NCI-H2227 (cell line): ENCODE data around the gene KCNH2.
A peak's percentile ranks its signal among the peaks of the same experiment; 100 is the strongest.

ENCODE experiments used
- DNase-seq: peaks from one replicate; lab custom pipeline; 2025; ENCODE audit not compliant: unreplicated experiment; lab: John Stamatoyannopoulos, UW

Gene KCNH2

DNA sequence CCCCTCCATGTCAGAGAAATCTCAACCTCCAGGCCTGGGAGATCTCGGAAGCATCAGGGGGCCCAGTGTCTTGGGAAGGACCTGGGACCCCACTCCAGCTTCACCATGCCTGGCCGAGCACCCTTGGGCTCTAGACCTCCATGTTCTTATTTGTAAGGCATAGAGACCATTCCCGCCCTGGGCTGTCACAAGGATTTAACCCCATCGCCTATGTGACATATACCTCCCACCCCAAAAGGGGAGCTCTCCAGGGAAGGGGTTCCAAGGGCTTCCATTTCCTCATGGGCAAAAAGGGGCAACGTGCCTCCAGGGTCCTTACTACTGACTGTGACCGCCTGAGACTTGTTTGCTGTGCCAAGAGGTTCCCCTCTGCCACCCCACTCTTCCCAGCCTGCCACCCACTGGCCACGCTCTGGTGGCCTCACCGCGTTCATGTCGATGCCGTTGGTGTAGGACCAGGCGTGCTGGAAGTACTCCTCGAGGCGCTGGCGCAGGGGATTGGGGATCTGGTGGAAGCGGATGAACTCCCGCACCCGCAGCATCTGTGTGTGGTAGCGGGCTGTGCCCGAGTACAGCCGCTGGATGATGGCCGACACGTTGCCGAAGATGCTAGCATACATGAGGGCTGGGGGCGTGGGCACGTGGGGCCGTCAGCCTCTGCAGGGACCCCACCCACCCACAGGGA lies 27.5 kb downstream of the KCNH2 start:
- DNase-seq: no peak

DNA sequence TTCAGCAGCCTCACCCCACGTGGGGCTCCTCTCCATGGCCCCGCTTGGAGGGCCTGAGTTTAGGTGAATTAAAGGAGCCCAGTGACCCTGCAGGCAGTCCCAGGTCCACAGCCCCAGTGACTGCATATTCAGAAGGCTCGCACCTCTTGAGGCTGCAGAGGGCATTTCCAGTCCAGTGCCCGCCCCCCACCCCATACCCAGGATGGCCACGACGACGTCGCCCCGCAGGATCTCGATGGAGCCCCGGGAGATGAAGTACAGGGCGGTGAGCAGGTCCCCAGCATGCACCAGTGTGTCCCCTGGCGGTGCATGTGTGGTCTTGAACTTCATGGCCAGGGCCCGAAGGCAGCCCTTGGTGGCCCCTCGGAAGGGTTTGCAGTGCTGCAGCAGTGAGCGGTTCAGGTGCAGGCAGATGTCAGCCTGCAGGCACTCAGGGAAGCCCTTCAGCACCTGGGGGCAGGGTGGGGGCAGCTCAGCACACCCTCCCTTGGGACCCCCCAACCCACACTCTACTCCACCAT lies 28.1 kb downstream of the KCNH2 start:
- DNase-seq: no peak

DNA sequence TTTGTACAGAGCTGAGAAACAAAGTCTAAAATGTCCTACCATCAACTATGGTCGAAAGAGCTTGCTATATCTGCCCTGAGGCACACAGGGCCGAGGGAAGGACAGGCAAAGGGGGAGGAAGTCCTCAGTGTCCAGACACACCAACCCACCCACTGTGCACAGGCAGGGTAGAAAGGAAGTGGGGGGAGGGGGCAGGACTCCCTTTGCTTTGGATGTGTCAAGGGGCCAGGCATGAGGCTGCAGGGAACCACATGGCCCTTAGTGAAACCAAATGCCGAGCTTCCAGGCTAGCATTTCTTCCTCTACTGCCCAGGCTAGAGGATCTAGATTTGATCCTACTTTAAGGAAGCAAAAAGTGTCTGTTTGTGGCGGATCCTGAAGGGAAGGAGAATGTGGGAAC lies 28.6 kb downstream of the KCNH2 start:
- DNase-seq: no peak

DNA sequence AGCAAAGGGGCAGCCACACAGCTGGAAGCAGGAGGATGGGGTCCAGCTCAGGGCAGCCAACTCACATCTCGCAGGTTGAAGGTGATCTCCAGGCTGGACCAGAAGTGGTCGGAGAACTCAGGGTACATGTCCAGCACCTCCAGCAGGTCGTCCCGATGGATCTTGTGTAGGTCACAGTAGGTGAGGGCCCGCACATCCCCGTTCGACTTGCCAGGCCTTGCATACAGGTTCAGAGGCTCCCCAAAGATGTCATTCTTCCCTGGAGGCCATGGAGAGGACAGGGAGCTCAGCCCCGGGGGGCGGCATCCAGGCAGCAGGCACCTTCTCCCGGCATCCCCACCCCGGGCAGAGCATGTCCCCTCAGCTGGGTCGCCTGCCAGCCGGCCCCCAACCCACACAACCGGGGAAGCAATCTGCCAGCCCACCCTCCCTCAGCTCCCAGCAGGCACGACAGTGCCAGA lies 29.3 kb downstream of the KCNH2 start:
- DNase-seq: no peak

DNA sequence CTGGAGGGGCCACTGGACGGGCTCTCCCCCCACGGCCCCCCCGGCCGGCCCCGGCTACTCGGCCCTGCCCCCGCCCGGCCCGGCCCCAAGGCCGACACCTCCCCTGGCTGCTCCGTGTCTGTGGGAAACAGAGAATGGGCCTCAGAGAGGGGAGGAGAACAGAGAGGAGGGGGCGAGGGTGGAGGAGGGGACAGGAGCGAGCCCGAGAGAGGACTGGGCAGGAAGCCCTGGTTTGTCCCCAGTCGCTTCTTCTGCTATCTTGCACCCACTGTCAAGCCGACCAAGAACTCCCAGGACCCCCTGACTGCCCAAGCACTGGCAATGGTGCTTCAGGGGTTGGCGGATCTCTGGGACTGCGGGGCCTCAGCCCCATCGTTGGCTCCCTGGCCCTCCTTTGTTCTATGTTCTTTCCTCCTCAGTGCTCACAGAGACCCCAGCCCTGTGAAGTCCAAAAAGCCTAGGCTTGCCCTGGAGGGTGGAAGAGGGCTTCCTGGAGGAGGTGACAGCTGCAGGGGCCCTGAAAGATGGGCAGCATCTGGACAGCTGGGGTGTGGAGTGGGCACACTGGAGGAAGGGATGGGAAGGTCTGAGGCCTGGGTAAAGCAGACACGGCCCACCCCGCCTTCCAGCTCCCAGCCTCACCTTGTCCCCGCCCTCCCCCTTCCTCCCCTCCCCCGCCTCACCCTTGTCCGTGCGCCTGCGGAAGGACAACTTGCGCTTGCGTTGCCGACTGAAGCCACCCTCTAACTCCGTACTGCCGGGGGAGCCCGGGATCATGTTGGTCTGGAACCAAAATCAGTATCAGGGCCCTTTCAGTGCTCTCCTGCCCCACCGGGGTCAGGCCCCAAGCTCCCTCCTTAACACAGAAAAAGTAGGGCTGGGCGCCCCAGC lies 30.1 kb downstream of the KCNH2 start:
- no peak for DNase-seq

DNA sequence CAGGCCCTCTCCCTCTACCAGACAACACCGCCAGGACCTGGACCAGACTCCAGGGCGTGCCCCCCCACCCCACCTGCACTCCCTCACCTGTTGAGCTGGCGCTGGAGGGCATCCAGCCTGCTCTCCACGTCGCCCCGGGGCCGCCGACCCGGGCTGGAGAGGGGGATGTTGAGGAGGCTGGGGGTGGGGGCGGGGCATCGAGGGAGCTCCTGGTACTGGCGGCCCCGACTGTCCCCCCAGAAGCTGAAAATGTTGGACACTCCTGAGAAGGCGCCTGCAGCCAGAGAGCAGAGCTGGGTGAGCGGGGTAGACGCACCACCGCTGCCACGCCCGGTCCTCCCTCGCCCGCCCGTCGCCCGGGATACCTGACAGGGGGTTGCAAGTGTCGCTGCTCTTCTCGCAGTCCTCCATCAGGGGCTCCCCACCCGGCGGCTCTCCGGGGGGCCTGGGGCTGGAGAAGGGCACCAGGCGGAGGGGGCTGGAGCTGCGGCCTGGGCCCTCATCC lies 30.8 kb downstream of the KCNH2 start:
- no peak for DNase-seq

DNA sequence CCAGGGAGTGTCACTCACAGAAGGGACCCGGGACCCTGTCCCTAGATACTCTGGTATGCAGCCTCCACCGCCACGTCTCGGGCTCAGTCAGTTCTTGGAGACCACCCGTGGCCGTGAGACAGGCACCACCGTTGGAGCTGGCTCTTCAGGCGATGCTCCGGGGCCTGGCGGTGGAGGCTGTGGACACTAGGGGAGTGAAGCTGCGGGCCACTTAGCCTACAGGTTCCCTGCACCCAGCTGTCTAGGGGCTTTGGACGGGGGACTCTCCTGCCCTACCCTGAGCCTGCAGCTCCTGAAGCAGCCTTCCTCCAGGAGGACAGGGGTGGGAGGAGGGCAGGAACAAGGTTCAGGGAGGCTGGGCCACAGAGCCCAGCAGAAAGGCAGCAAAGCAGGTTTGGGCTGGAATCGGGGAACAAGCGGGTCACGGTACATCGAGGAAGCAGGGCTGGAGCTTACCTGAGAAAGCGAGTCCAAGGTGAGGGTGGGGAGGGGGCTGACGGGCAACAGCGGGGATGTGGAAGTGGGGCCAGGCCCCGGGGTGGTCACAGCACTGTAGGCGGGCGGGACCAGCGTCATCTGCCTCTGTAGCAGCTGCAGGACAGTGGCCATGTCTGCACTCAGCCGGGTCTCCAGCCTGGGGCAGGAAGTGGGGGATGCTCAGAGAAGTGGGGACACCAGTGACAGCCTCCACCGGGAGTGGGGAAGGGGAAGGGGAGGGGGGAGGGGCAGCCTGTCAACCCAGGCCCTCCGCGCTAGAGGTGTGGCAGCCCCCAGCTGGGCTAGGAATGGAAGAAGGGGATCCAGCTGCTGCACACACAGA lies 31.5 kb downstream of the KCNH2 start:
- DNase-seq: no peak

DNA sequence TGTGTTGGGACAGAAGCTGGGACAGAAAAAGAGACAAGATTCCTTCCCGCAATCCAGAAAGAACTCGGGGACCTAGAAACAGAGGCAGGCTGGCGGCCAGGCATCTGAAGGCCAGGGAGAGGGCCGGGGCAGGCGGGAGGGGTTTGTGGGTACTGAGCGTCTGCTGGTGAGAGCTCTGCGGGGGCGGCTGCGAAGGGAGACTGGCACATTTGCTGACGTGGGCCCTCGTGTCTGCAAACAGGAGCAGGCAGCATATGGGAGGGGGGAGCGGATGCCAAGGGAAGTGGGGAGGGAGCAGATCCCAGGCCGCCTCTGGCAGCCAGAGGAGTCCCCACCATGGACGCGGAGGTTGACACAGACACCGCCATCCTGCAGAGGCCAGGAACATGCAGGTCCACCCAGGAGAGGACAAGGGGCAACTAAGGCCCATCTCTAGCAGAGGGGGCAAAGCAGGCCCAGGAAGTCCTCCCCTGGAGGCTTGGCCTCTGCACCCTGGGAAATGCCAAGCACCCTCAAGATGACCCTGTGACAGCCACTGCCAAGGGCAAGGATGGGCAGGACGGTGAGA lies 32.2 kb downstream of the KCNH2 start:
- no peak for DNase-seq

DNA sequence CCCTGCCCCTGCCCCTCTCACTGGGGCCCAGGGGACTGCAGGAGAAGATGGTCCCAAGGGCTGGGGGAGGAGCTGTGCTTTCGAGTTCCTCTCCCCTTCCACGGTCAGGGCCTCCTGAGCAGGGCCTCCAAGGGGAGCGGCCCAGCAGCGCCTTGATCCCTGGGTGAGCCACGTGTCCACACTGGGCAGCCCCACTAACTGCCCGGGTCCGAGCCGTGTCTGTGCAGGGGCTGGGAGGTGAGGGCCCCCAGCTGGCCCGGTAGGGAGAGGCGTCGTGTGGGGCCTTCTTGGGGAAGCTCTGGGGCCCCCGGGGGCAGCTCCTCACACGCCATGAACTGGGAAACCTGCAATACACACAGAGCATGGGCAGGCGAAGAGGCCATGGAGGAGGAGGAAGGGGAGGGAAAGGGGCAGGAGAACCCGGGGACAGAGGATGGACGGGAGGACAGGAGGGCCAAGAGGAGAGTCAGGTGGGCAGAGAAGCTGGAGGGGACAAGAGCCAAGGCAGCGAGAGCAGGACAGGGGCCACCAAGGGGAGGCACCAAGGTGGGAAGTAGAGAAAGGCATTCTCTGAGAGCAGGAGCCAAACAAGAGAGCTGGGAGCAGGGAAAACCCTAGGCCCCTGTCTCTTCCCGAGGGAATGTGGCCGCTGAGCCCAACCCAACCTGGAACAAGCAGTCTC lies 32.8 kb downstream of the KCNH2 start:
- DNase-seq: no peak

DNA sequence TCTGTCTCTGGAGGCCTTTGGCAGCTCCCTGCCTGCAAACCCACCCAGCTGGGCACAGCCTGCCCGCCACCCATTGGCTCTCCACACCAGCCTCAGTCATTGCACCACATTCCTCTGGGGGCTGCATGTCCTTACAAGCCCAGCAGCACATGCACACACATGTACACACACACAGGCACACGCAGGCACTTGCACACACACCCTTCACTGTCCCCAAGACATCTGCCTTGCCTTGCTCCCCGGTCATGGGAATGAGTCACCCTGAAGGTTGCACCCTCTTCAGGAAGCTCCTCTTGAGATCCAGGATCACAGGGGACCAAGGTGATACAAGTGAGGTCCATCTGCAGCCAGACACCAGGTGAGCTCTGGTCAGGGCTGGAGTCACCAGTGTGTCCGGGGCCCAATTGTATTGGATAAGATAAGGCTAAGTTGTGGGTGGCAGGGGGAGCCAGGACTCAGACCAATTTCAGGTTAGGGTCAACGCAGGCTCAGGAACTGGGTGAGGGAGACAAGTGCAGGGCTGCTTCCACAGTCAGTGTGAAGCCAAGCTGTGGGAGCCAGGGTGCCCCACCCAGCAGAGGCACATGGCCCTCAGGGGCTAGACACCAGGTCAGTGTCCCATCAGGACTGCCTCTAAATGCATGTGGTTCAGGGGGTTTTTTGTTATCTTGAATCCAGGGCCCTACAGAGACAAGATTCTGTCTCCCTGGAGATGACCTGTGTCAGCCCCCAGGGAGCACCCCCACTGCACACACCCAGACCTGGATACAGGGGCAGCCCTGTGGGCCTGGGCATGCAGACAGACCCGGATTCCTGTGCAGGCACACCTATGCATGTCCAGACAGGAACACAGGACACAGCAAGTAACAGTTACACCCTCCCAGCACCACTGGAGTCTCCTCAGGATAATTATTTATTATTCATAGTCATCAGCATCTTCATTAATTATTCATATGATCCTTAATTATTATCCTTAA lies 33.8 kb downstream of the KCNH2 start:
- DNase-seq: no peak

DNA sequence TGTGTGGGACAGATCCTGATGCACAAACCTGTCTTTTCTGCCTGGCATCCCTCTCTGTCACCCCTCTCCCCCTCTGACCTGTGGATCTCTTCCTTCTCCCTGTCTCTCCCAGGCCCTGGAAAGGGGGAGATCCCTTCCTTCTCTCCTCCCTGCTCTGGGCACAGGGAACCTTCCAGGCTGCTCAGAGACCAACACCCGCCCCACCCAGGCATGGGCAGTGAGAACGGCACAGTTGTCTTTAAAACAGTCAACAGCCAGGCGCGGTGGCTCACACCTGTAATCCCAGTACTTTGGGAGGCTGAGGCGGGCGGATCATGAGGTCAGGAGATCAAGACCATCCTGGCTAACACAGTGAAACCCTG lies 34.7 kb downstream of the KCNH2 start:
- DNase-seq: no peak

DNA sequence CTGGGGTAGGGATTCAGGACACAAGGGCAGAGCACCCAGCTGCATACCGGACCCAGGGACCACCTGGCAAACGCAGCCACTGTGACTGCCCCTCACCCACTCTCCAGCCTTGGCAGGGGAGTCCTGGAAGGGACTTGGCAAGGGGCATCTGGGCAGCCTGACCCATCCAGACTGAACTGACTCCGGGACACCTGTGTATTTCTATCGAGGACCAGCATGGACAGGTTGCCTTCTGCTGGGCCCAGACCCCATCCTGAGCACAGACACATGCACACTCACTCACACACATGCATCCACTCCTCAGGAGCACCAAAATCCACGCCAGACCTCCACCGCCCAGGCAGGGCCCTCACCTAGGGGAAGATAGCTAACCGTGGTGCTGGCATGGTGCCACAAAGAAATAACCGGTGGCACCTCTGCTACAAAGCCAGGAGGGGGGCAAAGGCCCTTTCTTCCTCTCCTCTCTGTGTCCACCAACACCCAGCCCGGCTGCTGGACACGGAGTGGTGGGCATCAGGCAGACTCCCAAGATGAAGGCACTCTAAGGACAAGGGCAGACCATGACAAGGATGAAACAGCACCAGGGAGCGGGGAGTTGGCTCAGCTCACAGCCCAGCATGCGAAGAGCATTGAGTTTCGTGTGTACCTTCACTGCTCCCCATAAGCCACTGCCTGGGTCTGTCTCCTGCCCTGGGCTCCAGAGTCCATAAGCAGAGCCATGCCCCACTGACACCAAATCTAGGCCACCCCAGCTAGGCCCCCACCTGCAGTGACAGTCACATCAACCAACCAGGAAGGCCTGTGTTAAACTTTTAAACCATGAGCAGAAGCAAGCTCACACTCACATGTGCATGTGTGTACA lies 35.3 kb downstream of the KCNH2 start:
- DNase-seq: no peak

DNA sequence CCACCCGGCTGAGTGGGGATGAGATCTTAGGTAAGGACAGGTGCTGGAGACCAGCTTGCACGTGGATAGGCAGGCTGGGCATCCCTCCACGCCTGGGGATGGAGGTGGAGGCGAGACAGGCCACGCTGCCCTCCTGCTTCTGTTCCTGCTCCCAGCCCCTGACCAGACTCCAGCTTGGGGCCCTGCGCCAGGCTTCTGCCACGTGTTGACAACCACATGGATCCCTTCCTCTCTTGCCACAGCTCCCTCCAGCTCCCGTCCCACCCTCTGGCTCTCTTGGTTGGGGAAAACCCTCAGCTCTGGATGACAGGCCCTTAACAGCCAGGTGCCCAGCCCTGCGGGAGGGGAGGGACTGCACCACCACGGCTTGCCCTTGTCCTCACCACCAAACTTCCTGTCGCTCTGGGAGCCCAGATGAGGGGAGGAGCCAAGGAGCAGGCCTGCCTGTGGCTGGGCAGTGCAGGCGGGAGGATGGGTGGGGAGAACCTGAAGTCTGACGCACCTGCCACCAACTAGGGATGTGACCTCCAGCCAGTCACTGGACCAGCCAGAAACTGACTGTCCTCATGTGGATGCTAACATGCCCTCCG lies 36.0 kb downstream of the KCNH2 start:
- DNase-seq: no peak

DNA sequence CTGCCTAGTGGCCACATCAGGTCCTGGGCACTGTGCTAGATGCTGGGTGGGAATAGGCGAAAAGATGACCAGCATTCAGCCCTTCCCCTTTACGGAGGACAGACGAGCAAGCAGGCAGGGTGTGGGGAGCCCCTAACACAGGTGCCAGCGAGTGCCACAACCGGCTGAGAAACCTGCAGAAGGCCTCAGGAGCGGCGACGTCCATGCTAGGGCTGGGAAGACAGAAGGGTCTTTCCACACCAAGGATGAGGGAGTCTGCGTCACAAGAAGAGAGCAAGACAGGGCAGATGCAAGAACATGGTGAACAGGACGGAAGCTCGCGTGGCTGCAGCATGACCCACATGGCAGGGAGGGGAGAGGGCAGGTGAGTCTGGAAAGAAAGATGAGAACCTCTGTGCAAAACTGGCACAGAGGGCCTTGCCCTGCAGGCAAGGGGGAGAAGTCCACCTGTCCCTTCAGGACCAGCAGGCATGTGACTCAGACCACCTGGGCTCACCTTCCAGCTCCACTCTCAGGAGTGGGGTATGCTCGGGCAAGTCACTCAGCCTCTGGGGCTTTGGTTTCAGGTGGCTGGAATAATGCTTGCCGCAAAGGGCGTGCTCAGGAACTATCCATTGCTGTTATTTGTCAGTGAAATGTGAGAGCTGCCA lies 36.6 kb downstream of the KCNH2 start:
- DNase-seq: no peak

DNA sequence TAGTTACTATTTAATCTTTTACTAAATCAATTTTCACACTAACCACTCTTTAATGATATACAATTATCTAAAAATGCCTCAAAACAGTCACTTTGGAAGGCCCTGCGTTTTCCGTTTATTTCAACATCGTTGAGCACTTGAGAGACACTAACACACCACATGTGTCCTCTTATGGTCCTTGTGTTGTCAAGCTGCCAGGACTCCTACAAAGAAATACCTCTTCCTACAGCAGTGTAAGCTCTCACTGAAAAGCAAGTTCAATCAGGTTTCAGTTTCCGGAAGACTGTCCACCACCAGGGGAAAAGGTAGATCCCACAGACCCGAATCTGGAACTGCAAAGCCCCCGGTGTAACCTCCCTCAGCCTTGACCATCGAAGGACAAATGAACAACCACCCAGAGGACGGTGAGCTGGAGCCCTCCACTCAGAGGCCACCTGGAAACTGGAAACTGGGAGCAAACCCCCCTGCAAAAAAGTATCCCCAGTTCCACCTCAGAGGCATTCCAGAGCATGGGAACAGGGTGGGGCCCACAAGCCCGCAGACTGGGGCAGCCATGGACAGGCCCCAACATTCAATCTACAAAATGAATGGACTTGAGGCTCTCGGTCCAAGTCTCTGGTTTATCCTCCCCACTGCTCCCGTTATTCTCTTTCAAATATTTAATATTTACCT lies 37.6 kb downstream of the KCNH2 start:
- DNase-seq: peak; percentile 28

DNA sequence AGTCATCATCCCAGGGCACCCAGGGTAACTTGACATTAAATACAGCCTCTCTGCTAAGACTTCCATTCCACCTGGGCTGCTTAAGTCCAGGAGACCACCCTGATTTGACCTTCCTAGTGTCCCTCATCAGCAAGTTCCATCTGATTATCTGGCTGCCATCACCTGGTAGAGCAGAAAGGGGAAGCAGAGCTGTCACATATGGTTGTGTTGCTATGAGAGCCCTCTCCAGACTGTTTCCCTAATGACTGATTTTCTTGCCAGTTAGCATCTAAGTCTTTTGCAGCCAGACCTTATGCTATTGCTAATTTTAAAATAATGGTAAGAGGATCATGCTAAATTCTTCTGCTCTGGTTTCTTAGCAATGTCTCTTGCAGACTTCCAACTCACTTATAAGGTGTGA lies 38.7 kb downstream of the KCNH2 start:
- no peak for DNase-seq

DNA sequence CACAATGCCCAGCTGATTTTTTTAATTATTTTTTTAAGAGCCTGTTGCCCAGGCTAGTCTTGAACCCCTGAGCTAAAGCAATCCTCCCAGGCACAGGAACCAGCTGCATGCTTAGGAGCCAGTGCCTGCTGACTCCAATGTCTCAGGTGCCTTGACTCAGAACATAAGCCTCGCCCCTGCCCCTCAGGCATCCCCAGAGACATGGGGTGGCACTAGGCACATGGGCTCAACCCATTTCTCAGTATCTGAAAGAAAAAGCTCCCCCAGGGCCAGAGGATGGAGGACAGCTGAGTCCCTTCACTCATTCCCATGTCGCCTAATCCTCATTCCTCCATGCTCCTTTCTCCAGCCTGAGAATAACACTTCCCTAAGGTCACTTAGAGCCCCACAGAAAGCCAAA lies 39.1 kb downstream of the KCNH2 start:
- DNase-seq: no peak
